AG08396 (cell line): ENCODE measurements around the gene ZFP28.

Source experiments
- DNase-seq: peaks from one replicate; pipeline ENCODE4 v3.0.0; 2012; ENCODE audit warnings: low spot score, mixed read lengths

Gene ZFP28

DNA sequence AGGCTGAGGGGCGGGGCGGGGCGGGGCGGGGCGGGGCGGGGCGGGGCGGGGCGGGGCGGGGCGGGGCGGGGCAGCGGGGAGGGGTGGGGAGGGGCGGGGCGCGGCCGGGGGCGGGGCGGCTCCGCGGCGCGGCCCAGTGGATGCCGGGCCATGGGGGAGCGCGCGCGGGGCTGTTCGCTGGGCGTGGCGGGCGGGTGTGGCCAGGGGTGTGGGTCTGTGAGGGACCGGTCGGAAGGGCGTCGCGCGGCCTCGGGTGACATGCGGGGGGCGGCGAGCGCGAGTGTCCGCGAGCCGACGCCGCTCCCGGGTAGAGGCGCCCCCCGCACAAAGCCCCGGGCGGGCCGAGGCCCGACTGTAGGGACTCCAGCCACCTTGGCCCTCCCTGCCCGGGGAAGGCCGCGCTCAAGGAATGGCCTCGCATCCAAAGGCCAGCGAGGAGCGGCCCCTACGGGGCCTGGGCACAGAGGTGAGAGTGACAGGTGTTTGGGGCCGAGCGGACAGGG, at the start of gene ZFP28:
Gene ZFP28 (plus strand): TSS at position 188 of the 503 bp plus-strand sequence. CDS start 71 bp downstream, at position 259.
- peak; percentile 95 for DNase-seq

DNA sequence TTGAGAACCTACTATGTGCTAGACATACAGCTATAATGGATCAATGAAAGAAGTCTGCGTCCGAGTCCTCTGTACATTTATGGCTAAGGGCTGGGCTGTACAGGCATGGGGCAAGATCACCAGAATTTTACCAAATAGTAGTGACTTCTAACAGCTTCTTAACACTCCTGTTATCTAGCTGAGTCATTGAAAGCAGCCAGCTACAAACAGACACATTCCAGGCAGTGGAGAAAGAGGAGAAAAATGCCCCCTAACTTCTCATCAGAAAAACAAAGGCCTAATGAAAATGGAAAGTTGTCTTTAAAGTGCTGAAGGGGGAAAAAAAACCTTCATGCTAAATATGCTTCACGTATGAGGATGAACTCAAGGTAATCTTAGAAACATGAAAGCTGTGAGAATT, 47.3 kb upstream of the ZFP28 start:
- DNase-seq: no peak

DNA sequence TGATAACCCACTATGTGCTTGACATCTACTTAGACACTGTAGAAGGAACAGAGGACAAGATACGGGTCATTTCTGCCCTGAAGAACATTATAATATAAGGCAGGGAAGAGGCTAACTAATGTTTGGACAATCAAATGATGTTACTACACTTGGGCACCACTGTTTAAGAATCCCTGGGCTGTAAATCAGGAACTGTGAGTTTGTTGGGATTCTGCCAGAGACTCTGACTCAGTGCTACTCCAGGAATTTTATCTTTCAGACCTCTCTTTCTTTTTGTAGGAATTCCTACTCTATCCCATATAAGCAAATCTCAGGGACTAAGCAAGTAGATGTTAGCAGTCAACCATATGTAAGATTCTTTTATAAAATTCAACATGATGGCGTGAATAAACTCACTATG, 34.2 kb upstream of the ZFP28 start:
- DNase-seq: peak; percentile 6

DNA sequence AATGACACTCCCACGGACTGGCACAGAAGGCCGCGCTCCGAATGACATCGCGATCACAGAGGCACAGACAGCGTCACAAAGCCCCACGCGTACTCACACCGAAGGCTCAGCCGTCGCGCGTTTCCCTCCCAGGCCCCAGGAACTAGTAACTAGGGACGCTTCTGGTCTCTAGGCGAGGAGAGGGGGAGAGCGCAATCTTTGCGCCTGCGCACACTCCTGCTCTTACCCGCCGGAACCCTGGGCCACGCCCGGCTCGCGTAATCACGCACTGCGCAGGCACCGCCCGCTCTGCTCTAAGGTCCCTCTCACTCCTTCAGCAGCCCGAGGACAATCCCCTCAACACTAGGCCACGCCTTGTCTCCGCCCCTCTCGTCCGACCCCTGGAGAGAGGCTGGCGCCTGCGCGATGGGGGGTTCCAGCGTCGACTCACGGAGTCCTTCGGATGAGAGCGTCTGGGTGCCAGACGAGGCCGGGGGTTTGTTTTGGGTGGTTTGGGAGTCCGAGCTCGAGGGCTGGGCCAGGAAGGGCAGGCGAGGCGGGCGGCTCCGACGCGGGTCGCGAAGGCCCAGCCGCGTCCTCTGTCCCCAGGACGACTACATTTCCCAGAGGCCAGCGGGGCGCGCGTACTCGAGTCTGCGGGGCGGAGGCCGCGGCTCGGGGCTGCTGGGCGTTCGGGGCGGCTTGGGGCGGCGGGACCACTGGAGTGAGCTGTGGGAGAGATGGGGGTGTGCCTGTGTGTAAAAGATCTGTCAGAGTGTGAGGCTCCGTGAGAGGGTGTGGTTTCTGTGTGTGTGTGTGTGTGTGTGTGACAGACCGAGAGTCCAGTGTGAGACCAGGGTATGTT, 31.1 kb upstream of the ZFP28 start, which contains the start of gene ZNF471:
Gene ZNF471 (plus strand): TSS at position 410 of the 844 bp plus-strand sequence. CDS start 3,717 bp downstream, outside the sequence.
- peak; percentile 99 for DNase-seq

DNA sequence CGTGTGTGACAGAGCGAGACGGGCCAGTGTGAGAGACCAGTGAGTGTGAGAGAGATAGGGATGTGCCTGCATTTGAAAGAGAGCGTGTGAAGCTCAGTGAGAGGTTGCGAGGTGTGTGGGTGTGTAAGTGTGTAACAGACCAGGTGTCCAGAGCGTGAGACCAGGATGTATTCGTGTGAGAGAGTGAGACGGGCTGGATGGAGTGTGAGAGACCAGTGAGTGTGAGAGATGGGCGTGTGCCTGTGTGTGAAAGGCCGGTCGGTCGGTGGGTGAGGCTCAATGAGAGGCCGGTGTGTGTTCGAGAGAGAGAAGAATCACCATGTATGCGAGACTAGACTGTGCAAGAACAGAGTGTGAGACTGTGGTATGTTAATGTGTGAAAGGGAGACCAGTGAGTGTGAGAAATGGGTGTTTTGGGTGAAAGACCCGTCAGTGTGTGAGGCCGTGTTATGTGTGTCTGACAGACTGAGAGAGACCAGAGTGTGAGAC, 30.4 kb upstream of the ZFP28 start:
- DNase-seq: no peak

DNA sequence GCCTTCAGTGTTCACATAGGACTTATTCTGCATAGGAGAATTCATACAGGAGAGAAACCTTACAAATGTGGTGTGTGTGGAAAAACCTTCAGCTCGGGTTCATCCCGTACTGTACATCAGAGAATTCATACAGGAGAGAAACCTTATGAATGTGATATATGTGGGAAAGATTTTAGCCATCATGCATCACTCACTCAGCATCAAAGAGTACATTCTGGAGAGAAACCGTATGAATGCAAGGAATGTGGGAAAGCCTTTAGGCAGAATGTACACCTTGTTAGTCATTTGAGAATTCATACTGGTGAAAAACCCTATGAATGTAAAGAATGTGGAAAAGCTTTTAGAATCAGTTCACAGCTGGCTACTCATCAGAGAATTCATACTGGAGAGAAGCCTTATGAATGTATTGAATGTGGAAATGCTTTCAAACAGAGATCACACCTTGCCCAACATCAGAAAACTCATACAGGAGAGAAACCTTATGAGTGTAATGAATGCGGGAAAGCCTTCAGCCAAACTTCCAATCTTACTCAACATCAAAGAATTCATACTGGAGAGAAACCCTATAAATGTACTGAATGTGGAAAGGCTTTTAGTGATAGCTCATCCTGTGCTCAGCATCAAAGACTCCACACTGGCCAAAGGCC, 13.4 kb upstream of the ZFP28 start:
- no peak for DNase-seq

DNA sequence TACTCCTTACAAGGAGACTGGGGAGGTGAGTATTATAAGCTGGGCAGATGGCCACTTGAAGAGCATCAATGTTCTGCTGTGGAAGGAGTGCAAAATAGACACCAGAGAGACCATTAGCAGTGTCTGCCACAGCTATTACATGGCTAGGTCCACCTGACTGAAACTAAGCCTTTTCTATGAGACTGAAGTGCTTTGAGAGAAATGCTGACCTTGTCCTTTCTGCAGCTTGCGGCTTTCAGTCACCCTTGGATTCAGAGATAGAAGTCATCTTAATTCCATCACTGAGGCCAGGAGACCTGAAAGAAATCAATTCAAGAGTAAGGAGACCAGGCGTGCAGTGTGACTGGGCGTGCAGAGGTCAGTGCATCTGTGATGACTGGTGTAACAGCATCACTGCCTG, 1.3 kb upstream of the ZFP28 start:
- DNase-seq: no peak

DNA sequence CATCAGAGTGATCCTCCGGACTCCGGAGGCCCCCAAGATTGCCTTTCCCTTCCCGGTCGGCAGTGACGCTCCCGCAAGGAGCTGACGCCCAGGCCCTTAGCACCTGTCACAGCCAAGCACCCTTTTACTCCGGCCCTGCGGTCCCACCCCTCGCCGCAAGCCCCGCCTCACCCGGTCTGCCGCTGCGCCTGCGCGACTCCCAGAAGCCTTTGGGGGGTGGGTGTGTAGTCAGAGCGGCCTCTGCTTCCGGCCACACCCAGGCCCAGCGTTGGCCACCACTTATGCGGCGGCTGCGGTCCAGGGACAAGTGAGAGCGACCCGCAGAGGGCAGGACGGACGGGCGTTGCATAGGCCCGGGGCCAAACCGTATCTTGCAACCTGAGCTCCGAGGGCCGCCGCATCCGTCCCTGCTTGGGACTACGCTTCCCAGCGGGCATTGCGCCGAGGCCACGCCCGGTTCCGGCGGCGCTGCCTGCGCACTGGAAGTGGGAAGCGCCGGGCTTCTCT, 441 bp upstream of the ZFP28 start:
- peak; percentile 96 for DNase-seq

DNA sequence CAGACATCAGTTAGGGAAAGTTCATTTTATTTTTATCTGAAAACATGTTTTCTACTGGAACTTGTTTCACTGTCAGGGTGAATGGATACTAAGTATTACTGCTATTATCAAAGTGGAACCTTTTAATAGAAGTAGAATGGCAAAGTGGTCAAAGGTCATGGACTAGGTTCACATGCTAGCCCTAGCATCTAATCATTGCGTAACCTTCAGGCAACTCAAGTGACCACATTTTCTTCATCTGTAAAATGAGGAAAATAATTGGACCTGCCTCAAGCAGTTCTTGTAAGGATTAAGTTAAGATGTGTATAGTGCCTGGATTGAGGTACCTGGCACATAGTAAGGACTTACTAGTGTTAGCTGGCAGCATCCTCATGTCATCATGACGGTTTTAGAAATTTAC, 5.0 kb downstream of the ZFP28 start:
- DNase-seq: no peak

DNA sequence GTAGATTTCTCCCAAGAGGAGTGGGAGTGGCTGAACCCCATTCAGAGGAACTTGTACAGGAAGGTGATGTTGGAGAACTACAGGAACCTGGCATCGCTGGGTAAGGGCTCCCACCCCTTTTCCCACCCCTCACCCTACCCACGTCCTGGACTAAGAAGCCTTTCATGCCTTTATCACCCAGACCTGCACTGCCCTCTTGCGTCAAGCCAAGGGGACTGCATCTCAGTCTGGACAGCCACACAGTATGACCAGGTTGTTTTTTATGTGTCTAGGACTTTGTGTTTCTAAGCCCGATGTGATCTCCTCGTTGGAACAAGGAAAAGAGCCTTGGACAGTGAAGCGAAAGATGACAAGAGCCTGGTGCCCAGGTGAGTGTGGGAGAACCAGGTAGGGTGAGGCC, 8.8 kb downstream of the ZFP28 start:
- DNase-seq: no peak

DNA sequence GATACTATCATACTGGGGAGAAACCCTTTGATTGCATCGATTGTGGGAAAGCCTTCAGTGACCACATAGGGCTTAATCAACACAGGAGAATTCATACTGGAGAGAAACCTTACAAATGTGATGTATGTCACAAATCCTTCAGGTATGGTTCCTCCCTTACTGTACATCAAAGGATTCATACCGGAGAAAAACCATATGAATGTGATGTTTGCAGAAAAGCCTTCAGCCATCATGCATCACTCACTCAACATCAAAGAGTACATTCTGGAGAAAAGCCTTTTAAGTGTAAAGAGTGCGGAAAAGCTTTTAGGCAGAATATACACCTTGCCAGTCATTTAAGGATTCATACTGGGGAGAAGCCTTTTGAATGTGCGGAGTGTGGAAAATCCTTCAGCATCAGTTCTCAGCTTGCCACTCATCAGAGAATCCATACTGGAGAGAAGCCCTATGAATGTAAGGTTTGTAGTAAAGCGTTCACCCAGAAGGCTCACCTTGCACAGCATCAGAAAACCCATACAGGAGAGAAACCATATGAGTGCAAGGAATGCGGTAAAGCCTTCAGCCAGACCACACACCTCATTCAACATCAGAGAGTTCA, 15.6 kb downstream of the ZFP28 start:
- no peak for DNase-seq

DNA sequence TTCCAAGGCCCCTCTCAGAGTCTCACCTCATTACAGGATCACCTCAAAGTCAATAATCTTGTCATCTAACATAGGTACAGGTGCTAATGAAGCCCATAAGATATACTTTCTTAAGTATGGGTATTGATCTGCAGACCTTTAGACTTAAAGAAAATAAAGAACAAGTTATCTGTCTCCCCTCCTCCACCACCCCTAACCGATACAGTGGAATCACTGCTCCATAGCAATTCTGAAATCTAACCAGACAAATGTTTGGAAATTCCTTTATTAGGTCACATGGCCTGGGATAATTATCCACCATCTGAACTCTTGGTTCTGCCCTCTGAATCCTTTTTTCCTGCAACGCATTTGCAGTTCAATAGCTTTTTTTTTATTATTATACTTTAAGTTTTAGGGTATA, 24.0 kb downstream of the ZFP28 start:
- DNase-seq: no peak

DNA sequence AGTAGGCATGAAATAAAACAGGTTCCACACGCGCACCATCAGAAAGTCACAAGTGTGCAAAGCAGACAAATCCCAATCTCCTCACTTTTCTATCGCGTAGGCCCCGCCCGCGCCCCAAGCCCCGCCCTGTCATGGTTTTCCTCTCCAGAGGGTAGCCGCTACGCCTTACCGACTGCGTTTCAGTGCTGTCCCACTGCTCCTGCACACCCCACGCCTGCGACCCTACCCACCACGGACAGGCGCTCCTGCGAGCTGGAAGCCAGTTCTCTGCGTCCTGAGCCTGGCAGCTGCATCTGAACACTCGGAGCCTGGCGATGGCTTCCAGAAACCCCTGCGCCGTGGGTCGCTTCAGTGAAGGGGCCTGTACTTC, 28.1 kb downstream of the ZFP28 start:
- DNase-seq: peak; percentile 65

DNA sequence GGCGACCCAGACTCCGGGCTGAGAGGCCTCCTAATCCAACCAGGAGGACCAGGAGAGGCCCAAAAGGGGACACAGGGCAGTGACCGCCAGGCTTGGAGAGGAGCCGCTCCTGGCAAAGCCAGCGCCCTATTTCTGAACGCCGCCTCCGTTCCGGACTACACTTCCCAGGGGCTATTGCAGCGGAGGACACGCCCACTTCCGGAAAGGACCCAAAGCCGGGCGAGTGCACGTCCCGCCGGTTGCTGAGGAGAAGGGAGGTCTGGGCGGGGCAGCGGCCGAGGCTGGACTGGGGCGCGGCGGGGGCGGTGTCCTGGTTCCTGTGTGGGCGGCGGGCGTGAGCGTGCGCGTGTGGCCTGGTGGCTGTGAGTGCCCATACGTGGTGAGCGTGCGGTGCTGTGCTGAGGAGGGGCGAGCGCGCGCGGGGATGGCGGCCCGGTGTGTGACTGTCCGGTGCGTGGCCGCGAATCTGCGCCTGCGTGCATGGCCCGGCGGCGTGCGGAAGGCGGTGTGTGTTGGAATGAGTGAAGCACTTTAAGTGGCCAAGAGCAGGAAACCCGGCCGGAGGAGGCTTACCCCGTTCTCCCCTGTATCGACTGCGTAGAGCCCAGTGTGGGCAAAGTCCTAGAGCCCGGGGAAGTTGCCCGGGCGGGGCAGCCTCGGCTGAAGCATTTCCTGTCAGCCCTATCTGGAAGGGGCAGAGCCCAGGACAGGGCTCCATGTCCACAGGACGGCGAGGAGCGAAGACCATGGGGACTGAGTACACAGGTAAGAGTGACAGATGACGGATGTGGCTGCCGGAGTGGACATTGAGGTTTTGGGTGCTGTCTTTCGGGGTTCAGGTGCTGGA, 28.7 kb downstream of the ZFP28 start, which contains the start of gene ZNF470:
Gene ZNF470 (plus strand): TSS at position 195 of the 847 bp plus-strand sequence. CDS start 2,844 bp downstream, outside the sequence.
- peak; percentile 96 for DNase-seq

DNA sequence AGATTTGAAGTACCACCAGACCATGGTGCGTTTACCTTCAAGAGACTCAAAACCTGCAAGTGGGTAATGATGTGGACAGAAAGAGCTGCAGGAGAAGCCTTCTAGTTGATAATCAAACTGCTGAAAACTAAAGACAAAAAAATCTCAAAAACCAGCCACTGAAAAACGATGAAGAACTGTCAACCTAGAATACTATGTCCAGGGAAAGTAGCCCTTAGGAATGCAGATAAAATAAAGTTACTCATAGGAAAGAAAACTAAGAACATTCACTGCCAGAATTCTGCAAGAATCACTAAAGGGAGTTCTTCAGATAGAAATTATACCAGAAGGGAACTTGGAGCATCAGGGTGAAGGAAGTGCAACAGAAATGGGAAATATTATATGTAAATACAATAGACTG, 33.8 kb downstream of the ZFP28 start:
- DNase-seq: no peak

DNA sequence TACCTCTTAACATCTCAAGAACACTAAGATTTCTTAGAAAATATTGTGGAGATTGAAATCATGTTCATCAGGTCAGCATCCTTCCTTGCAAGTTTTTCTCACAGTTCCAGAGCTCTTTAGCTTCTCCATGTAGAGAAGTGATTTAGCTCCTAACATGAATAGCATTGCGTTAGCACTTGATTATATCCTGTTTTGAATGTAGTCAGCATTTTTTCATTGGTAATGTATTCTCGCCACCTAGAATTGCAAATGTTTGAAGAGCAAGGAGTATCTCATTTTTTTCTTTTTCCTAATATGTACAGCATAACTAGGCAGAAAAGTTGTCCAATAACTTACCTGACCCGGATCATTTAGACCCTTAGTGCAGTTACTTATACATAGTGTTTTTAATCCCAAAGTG, 35.2 kb downstream of the ZFP28 start:
- no peak for DNase-seq

DNA sequence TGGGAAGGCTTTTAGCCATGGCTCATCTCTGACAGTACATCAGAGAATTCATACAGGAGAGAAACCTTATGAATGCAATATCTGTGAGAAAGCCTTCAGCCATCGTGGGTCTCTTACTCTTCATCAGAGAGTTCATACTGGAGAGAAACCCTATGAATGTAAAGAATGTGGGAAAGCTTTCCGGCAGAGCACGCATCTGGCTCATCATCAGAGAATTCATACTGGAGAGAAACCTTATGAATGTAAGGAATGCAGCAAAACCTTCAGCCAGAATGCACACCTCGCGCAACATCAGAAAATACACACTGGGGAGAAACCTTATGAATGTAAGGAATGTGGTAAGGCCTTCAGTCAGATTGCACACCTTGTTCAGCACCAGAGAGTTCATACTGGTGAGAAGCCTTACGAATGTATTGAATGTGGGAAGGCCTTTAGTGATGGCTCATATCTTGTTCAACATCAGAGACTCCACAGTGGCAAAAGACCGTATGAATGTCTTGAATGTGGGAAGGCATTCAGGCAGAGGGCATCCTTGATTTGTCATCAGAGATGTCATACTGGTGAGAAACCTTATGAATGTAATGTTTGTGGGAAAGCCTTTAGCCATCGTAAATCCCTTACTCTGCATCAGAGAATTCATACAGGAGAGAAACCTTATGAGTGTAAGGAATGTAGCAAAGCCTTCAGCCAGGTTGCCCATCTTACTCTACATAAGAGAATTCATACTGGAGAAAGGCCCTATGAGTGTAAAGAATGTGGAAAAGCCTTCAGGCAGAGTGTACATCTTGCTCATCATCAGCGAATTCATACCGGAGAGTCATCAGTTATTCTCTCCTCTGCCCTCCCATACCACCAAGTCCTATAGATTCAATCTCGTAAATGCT, 39.2 kb downstream of the ZFP28 start:
- DNase-seq: no peak

DNA sequence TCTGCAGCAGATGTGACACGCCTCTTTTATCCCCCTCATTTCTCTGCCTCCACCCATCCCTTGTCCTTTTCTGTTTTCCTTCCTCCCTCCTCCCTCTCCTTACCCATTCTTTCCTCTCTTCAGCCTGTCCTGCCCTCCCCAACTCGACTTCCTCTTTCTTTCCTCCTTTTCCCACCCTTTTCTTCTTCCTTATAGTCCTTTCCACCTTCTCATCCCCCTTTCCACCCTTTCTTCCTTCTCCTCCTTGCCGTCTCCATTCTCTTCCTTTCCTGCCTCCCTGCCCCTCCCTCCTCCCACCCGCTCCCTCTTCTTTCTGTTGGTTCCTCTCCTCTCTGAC, 55.7 kb downstream of the ZFP28 start:
- DNase-seq: no peak

DNA sequence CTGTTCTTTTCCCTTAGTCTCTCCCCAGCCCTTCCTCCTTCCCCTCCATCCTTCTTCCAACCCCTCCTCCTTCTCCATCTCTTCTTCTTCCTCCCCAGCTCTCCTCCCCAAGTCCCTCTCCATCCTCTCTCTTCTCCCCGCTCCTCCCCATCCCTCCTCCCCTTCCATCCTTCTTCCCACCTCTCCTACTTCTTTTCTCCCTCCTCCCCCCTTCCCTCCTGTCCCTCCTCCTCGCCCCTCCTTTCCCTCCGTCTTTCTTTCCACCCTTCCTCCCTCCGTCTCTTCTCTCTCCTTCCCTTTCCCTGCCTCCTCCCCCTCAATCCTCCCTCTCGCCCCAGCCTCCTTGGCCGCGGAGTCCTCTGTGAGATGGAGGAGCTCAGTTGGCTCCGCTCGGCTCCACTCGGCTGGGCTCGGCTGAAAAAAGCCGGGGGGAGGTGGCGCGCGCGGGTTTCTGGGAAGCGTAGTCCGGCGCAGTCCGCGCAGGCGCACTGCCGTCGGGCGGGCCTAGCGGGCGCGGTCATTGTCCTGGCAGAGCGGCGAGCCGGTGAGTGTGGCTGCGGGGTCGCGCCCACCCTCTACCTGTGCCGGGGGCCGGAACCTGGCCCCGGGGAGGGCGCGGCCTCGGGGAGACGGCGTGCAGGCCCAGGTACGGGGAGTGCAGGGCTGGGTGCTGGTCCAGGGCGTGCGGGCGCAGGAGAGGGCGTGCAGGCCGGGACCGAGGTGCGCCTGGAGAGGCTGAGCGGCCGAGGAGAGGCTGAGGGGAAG, 56.2 kb downstream of the ZFP28 start, which contains the start of gene ZNF71:
Gene ZNF71 (plus strand): TSS at position 520 of the 765 bp plus-strand sequence. CDS start 6,257 bp downstream, outside the sequence.
- peak; percentile 99 for DNase-seq

DNA sequence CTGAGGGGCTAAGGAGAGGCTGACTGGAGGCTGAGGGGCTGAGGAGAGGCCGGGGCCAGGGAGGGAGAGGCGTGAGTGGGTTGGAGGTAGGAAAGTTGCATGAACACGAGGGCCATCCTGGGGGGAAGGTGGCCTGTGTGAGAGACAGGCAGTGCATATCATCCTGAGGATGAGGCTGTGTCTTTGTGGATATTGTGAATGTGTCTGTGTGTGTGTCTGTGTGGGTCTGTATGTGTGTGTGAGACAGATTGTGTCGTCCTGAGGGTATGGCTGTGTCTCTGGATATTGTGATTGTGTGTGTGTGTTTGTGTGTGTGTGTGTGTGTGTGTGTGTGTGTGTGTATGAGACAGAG, 56.8 kb downstream of the ZFP28 start:
- DNase-seq: no peak
